Keratinocyte (primary cell): ENCODE results near the gene SP140. TPM values are rescaled to one million over a fixed set of nuclear protein-coding genes. Genes with fewer than 3 reads are reported as not detected.
"Not testable (repeated sequence)": the region's sequence is repeated elsewhere in the genome, so short reads cannot be mapped to it uniquely, and the experiment has no call there.

Source experiments
- DNase-seq: peaks from one replicate; pipeline ENCODE4 v3.0.0-alpha.2; 2011; ENCODE audit warnings: low read depth, missing footprints, low spot score
- FAIRE-seq: peaks from 2 replicates; lab custom pipeline; 2011; peaks lifted over from hg19 to GRCh38; lab: Jason Lieb, UNC
- H2AFZ ChIP-seq: 2 replicates; pipeline ENCODE4 v1.6.0; 2012; ENCODE audit warnings: low read length, control low read depth, inconsistent platforms; ENCODE audit not compliant: control insufficient read depth
- H3K27ac ChIP-seq: 2 replicates; pipeline ENCODE4 v1.5.1; 2011; ENCODE audit warnings: low read length; ENCODE audit not compliant: control insufficient read depth, insufficient read depth
- H3K27me3 ChIP-seq: 3 replicates; pipeline ENCODE4 v1.6.0; 2011; ENCODE audit warnings: low read length; ENCODE audit not compliant: control insufficient read depth, insufficient read depth; ENCODE audit errors: extremely low read depth
- H3K36me3 ChIP-seq, 2 experiments: 2 replicates in 1 of 2; 3 replicates in 1 of 2; pipeline ENCODE4 v1.5.1; 2011; ENCODE audit warnings: low read length in 2 of 2, mild to moderate bottlenecking in 1 of 2; ENCODE audit not compliant: control insufficient read depth in 2 of 2, insufficient read depth in 2 of 2; ENCODE audit errors: extremely low read depth in 1 of 2
- H3K4me1 ChIP-seq: 3 replicates; pipeline ENCODE4 v1.5.1; 2011; ENCODE audit warnings: low read length; ENCODE audit not compliant: control insufficient read depth, insufficient read depth; ENCODE audit errors: extremely low read depth
- H3K4me2 ChIP-seq: 3 replicates; pipeline ENCODE4 v1.6.0; 2011; ENCODE audit warnings: low read depth, low read length; ENCODE audit not compliant: control insufficient read depth, insufficient read depth; ENCODE audit errors: extremely low read depth
- H3K4me3 ChIP-seq, 3 experiments: fragments of 200-600 bp in 1 of 3; sonication (generic) in 1 of 3; 2 replicates in 2 of 3; 3 replicates in 1 of 3; pipeline ENCODE4 v1.5.1; 2011 to 2016; ENCODE audit warnings: low read length in 3 of 3, mild to moderate bottlenecking in 3 of 3, control low read depth in 2 of 3, inconsistent platforms in 1 of 3, low read depth in 1 of 3, mixed read lengths in 1 of 3, mixed run types in 1 of 3, moderate library complexity in 1 of 3; ENCODE audit not compliant: control insufficient read depth in 2 of 3, insufficient read depth in 2 of 3; ENCODE audit errors: extremely low read depth in 1 of 3
- H3K79me2 ChIP-seq: 2 replicates; pipeline ENCODE4 v1.6.0; 2012; ENCODE audit warnings: low read length; ENCODE audit not compliant: control insufficient read depth, insufficient read depth
- H3K9ac ChIP-seq: 3 replicates; pipeline ENCODE4 v1.6.0; 2011; ENCODE audit warnings: low read length; ENCODE audit not compliant: control insufficient read depth, insufficient read depth; ENCODE audit errors: extremely low read depth
- H3K9me1 ChIP-seq: 3 replicates; pipeline ENCODE4 v1.6.0; 2011; ENCODE audit warnings: low read length; ENCODE audit not compliant: control insufficient read depth, insufficient read depth; ENCODE audit errors: extremely low read depth
- H3K9me3 ChIP-seq: 2 replicates; pipeline ENCODE4 v1.5.1; 2012; ENCODE audit warnings: low read depth, low read length; ENCODE audit not compliant: control insufficient read depth
- H4K20me1 ChIP-seq: 3 replicates; pipeline ENCODE4 v1.6.0; 2011; ENCODE audit warnings: low read length; ENCODE audit not compliant: control insufficient read depth, insufficient read depth; ENCODE audit errors: extremely low read depth
- EZH2 ChIP-seq: IDR thresholded peaks from one replicate; pipeline ENCODE4 v1.6.1; 2012; ENCODE audit warnings: inconsistent platforms, mild to moderate bottlenecking, low read length, moderate library complexity
- dilution Hi-C: fragments of 300-500 bp; cut with MboI; formaldehyde crosslinking; loops from one replicate; pipeline ENCODE4 v1.7.0; 2020; ENCODE audit warnings: low sequenced_read_pairs; ENCODE audit not compliant: extremely low pct_ligation_motif_present
- polyA plus RNA-seq, 5 experiments: library from polyadenylated mRNA; depleted of rRNA in 3 of 5; stranded (reverse) in 3 of 5; stranded (forward) in 1 of 5; unstranded in 1 of 5; fragments of >200 nt; gene quantifications; 1 replicate in 1 of 5; 2 replicates in 3 of 5; 3 replicates in 1 of 5; pipeline versions ENCODE4 v1.2.1 to v1.2.3, GENCODE V29; 2011 to 2012; ENCODE audit warnings: missing spikeins in 2 of 5, low read depth in 1 of 5, low replicate concordance in 1 of 5
- TF ChIP-seq, protein P1 (sequence below), 3 experiments: IDR thresholded peaks in 1 of 3; conservative IDR thresholded peaks in 1 of 3; optimal IDR thresholded peaks in 1 of 3; 2 replicates in 2 of 3; 3 replicates in 1 of 3; pipeline versions ENCODE3 to v1.5.1; 2011; ENCODE audit warnings: low read length in 3 of 3, mild to moderate bottlenecking in 3 of 3, moderate library complexity in 2 of 3, control low read depth in 1 of 3, inconsistent platforms in 1 of 3; ENCODE audit not compliant: insufficient read depth in 2 of 3; ENCODE audit errors: extremely low read depth in 1 of 3

The SP140 gene
- polyA plus RNA-seq, 1 donor (not counting 4 experiments of a cell fraction or from before 2014, with no cell fraction given), result 1.2 TPM

GRCh38 chr2:230335461-230335863 is 109.9 kb downstream of the SP140 start:
- H4K20me1 ChIP-seq, result no peaks in the 10 kb centered on the region
- no peaks in the 10 kb centered on the region for H3K27me3 ChIP-seq
- H3K4me1 ChIP-seq, result no peaks in the 10 kb centered on the region
- H3K4me3 ChIP-seq, result no peak overlapping the region
- no peak for DNase-seq
- dilution Hi-C loops, result no loop called here
- no peaks in the 10 kb centered on the region for H3K9me1 ChIP-seq
- H2AFZ ChIP-seq, result no peak overlapping the region
- H3K27ac ChIP-seq, result no peak overlapping the region
- TF ChIP-seq EZH2, result no peak
- TF ChIP-seq, protein P1, sequence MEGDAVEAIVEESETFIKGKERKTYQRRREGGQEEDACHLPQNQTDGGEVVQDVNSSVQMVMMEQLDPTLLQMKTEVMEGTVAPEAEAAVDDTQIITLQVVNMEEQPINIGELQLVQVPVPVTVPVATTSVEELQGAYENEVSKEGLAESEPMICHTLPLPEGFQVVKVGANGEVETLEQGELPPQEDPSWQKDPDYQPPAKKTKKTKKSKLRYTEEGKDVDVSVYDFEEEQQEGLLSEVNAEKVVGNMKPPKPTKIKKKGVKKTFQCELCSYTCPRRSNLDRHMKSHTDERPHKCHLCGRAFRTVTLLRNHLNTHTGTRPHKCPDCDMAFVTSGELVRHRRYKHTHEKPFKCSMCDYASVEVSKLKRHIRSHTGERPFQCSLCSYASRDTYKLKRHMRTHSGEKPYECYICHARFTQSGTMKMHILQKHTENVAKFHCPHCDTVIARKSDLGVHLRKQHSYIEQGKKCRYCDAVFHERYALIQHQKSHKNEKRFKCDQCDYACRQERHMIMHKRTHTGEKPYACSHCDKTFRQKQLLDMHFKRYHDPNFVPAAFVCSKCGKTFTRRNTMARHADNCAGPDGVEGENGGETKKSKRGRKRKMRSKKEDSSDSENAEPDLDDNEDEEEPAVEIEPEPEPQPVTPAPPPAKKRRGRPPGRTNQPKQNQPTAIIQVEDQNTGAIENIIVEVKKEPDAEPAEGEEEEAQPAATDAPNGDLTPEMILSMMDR (optimal IDR thresholded peaks at IDR 0.05 in 1 of 3, IDR thresholded peaks at IDR 0.05 in 1 of 3, conservative IDR thresholded peaks at IDR 0.05 in 1 of 3; ENCODE audit: extremely low read depth in 1 of 3, insufficient read depth in 2 of 3, low read length in 3 of 3), result no peak
- no peak overlapping the region for H3K4me2 ChIP-seq
- FAIRE-seq, result no peak
- H3K79me2 ChIP-seq, result no peaks in the 10 kb centered on the region
- no peak overlapping the region for H3K9ac ChIP-seq
- no peaks in the 10 kb centered on the region for H3K9me3 ChIP-seq
- peaks cover 1 to 4% of the 10 kb centered on the region in 2 experiments for H3K36me3 ChIP-seq

GRCh38 chr2:230335864-230336506 is 110.4 kb downstream of the SP140 start:
- no peaks in the 10 kb centered on the region for H3K79me2 ChIP-seq
- H3K27me3 ChIP-seq, result no peaks in the 10 kb centered on the region

GRCh38 chr2:230341936-230342528 is 116.5 kb downstream of the SP140 start:
- H3K9me1 ChIP-seq, H3K27ac ChIP-seq, H3K27me3 ChIP-seq, H3K79me2 ChIP-seq, H4K20me1 ChIP-seq, H3K4me2 ChIP-seq, H3K9me3 ChIP-seq, H2AFZ ChIP-seq, dilution Hi-C loops, H3K9ac ChIP-seq, H3K36me3 ChIP-seq, H3K4me1 ChIP-seq, FAIRE-seq, DNase-seq, H3K4me3 ChIP-seq: not testable (repeated sequence)

More at GRCh38 chr2:230335864-230336506, 110.4 kb downstream of the SP140 start:
- FAIRE-seq (no peak), DNase-seq (no peak)
- TF ChIP-seq EZH2, result no peak
- TF ChIP-seq, protein P1 (optimal IDR thresholded peaks at IDR 0.05 in 1 of 3, IDR thresholded peaks at IDR 0.05 in 1 of 3, conservative IDR thresholded peaks at IDR 0.05 in 1 of 3; ENCODE audit: extremely low read depth in 1 of 3, insufficient read depth in 2 of 3, low read length in 3 of 3), result no peak
- no peaks in the 10 kb centered on the region for H3K9me1 ChIP-seq
- H4K20me1 ChIP-seq, result no peaks in the 10 kb centered on the region
- H3K4me1 ChIP-seq, result no peaks in the 10 kb centered on the region
- H3K27ac ChIP-seq, result no peak overlapping the region
- H3K9ac ChIP-seq, result no peak overlapping the region
- no peak overlapping the region for H3K4me2 ChIP-seq
- H2AFZ ChIP-seq, result no peak overlapping the region
- no peak overlapping the region for H3K4me3 ChIP-seq
- dilution Hi-C loops, result no loop called here
- peaks cover 1 to 4% of the 10 kb centered on the region in 2 experiments for H3K36me3 ChIP-seq
- no peaks in the 10 kb centered on the region for H3K9me3 ChIP-seq
